ENCODE measurements around the gene MIS12. TPM values are rescaled to one million over a fixed set of nuclear protein-coding genes. Genes with fewer than 3 reads are reported as not detected.

The MIS12 gene
- total and polyA plus RNA-seq, 9 of the 15 experiments (the other 6 are each of a cell fraction or from before 2014, with no cell fraction given) = 13.5 to 31.9 (median 25.5) TPM

DNA sequence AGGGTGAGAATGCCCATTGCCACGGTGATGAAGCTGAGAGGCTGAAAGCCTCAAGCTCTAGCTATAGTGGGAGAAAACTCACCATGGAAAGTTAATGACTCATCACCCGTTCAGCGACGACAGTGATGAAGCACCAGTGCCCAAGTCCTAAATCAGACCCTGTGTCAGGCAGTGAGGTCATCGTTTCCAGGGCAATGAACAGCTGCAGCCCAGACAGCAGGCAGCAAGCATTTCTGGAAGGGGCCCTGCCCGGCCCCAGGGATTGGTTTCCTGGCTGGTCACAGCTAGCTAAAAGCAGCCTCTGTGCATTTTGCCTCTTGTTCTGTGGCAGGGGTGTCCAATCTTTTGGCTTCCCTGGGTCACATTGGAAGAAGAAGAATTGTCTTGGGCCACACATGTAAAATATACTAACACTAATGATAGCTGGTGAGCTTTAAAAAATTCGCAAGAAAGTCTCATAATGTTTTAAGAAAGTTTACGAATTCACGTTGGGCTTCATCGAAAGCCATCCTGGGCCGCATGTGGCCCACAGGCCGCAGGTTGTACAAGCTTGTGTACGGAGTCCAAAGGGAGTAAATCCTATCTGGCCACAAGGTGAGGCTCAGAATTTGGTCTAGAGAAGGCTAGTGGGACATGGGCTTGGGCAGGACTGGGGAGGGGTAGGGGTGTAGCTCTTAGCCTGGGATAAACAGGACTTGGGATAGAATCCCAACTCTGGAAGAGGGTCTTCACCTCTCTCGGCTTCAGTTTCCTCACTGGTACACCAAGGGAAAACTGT, 40.6 kb downstream of the MIS12 start (continued):
- TF ChIP-seq, protein P1, sequence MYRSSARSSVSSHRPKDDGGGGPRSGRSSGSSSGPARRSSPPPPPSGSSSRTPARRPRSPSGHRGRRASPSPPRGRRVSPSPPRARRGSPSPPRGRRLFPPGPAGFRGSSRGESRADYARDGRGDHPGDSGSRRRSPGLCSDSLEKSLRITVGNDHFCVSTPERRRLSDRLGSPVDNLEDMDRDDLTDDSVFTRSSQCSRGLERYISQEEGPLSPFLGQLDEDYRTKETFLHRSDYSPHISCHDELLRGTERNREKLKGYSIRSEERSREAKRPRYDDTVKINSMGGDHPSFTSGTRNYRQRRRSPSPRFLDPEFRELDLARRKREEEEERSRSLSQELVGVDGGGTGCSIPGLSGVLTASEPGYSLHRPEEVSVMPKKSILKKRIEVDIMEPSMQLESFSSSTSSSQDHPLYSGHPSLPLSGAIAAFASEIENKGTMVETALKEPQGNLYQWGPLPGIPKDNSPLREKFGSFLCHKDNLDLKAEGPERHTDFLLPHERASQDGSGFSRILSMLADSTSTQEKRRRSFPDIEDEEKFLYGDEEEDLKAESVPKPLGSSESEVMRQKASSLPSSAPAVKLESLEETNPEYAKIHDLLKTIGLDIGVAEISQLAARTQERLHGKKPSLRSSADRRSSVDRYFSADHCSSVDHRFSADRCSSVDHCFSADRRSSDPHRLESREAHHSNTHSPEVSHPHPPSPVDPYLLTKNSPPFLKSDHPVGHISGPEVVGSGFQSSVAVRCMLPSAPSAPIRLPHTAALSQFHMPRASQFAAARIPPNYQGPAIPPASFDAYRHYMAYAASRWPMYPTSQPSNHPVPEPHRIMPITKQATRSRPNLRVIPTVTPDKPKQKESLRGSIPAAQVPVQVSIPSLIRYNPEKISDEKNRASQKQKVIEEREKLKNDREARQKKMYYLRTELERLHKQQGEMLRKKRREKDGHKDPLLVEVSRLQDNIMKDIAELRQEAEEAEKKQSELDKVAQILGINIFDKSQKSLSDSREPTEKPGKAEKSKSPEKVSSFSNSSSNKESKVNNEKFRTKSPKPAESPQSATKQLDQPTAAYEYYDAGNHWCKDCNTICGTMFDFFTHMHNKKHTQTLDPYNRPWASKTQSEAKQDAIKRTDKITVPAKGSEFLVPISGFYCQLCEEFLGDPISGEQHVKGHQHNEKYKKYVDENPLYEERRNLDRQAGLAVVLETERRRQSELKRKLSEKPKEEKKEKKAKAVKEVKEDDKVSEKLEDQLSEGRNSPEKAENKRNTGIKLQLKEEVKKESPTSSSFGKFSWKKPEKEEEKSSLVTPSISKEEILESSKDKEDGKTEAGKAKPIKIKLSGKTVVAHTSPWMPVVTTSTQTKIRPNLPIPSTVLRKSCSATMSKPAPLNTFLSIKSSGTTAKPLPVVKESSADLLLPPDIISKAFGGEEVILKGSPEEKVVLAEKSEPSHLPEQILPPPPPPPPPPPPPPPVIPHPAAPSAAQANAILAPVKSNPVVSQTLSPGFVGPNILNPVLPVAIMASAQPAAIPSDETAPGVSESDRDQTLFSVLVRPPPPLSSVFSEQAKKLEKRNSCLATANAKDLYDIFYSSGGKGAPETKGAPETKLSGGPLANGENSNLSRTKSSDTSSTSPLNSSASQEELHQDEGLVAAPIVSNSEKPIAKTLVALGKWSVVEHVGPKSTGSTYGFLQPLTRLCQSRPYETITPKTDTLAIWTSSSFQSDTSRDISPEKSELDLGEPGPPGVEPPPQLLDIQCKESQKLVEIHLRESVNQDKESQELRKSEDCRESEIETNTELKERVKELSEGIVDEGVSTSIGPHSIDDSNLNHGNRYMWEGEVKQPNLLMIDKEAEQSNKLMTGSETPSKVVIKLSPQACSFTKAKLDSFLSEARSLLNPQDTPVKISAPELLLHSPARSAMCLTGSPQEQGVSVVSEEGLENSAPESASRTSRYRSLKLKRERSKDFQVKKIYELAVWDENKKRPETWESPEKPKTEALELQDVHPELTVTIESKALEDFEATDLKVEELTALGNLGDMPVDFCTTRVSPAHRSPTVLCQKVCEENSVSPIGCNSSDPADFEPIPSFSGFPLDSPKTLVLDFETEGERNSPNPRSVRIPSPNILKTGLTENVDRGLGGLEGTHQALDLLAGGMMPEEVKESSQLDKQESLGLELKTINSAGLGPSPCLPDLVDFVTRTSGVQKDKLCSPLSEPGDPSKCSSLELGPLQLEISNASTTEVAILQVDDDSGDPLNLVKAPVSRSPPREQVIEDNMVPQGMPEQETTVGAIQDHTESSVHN (IDR thresholded peaks at IDR 0.05; ENCODE audit: borderline replicate concordance in 1 of 2, low read depth in 1 of 2) = peak in 1 of 2 experiments; percentile 73; a peak in 2 of 4 replicates
- TF ChIP-seq, protein P2, sequence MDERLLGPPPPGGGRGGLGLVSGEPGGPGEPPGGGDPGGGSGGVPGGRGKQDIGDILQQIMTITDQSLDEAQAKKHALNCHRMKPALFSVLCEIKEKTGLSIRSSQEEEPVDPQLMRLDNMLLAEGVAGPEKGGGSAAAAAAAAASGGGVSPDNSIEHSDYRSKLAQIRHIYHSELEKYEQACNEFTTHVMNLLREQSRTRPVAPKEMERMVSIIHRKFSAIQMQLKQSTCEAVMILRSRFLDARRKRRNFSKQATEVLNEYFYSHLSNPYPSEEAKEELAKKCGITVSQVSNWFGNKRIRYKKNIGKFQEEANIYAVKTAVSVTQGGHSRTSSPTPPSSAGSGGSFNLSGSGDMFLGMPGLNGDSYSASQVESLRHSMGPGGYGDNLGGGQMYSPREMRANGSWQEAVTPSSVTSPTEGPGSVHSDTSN (CRISPR knock-in tag; IDR thresholded peaks at IDR 0.05; ENCODE audit: low read depth) = peak; percentile 54
- TF ChIP-seq, protein P2 (tag; conservative IDR thresholded peaks at IDR 0.05; ENCODE audit: low read depth) = peak; percentile 99
- TF ChIP-seq MTA2 (IDR thresholded peaks at IDR 0.05; ENCODE audit: low read depth) (no peak), FOSL1 (tag; conservative IDR thresholded peaks at IDR 0.05) (peak; percentile 90), HIVEP1 (CRISPR knock-in tag; IDR thresholded peaks at IDR 0.05) (no peak), CHCHD3 (CRISPR knock-in tag; IDR thresholded peaks at IDR 0.05) (no peak), SETDB1 (IDR thresholded peaks at IDR 0.05; ENCODE audit: low read length) (no peak), FOXK1 (CRISPR knock-in tag; IDR thresholded peaks at IDR 0.05; ENCODE audit: borderline replicate concordance) (no peak), POU5F1 (IDR thresholded peaks at IDR 0.05; ENCODE audit: borderline replicate concordance, low read depth, low read length, partially characterized antibody) (no peak)

Measured in K562 (cell line).